ENCODE data around the gene CA14. TPM values are rescaled to one million over a fixed set of nuclear protein-coding genes. Genes with fewer than 3 reads are reported as not detected.
"Not testable (repeated sequence)": the region's sequence is repeated elsewhere in the genome, so short reads cannot be mapped to it uniquely, and the experiment has no call there.

The CA14 gene
- total RNA-seq, 6 donors from 2014 or later = 0.61 to 1.0 (median 0.63) TPM; not detected in 2

DNA sequence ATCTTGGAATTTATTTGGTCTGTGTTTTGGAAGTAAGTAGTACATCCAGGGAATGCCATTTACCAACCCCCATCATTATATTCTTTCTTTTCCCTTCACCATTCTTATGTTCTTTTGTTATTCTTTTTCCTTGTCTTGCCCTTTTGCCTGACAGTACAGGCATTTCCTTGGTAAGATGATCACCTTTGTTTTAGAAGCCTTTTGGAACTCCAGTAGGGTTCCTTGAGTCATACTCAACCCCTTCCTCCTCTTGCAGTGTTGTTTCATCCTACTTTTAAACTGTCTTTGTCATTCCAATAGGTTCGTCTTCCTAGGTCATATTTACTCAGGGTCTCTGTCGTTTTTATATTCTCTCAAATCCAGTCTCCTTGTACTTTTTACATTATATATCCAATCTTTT lies 45.3 kb downstream of the CA14 start:
- DNase-seq (no peak), ATAC-seq (ENCODE audit: low FRiP score in 2 of 2) (no peak)
- Histone ChIP-seq H3K27ac (no peak overlapping the region), H3K27me3 (no peaks in the 10 kb centered on the region), H3K36me3 (peaks cover 2 to 70% (median 24%) of the 10 kb centered on the region in 4 donors), H3K9me3 (no peaks in the 10 kb centered on the region), H3K4me1 (no peaks in the 10 kb centered on the region), H3K4me3 (no peak overlapping the region)
- WGBS, 2 donors = 81 to 86% methylated on average over 2 of the region's 2 CpGs
- TF ChIP-seq, protein P1, sequence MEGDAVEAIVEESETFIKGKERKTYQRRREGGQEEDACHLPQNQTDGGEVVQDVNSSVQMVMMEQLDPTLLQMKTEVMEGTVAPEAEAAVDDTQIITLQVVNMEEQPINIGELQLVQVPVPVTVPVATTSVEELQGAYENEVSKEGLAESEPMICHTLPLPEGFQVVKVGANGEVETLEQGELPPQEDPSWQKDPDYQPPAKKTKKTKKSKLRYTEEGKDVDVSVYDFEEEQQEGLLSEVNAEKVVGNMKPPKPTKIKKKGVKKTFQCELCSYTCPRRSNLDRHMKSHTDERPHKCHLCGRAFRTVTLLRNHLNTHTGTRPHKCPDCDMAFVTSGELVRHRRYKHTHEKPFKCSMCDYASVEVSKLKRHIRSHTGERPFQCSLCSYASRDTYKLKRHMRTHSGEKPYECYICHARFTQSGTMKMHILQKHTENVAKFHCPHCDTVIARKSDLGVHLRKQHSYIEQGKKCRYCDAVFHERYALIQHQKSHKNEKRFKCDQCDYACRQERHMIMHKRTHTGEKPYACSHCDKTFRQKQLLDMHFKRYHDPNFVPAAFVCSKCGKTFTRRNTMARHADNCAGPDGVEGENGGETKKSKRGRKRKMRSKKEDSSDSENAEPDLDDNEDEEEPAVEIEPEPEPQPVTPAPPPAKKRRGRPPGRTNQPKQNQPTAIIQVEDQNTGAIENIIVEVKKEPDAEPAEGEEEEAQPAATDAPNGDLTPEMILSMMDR (IDR thresholded peaks at IDR 0.05) = no peak
- TF ChIP-seq POLR2AphosphoS5 (IDR thresholded peaks at IDR 0.05) (no peak), POLR2A (IDR thresholded peaks at IDR 0.05) (no peak), EP300 (IDR thresholded peaks at IDR 0.05) (no peak)

DNA sequence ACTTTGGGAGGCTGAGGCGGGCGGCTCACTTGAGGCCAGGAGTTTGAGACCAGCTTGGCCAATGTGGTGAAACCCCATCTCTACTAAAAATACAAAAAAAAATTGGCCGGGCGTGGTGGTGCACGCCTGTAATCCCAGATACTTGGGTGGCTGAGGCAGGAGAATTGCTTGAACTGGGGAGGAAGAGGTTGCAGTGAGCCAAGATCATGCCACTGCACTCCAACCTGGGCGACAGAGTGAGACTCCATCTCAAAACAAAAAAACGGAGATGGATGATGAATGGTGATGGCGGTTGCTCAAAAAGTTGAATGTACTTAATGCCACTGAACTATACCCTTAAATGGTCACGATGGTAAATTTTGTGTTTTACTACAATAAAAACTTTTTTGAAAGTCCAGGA lies 51.0 kb downstream of the CA14 start:
- not testable (repeated sequence) for H3K9me3 ChIP-seq; ATAC-seq (ENCODE audit: low FRiP score in 2 of 2); DNase-seq; H3K27ac ChIP-seq; H3K27me3 ChIP-seq; H3K4me3 ChIP-seq; H3K4me1 ChIP-seq
- H3K36me3 ChIP-seq = peaks cover 0 to 24% (median 7%) of the 10 kb centered on the region in 4 donors
- 93 to 96% methylated on average over 9 of the region's 9 CpGs for WGBS, 2 donors

DNA sequence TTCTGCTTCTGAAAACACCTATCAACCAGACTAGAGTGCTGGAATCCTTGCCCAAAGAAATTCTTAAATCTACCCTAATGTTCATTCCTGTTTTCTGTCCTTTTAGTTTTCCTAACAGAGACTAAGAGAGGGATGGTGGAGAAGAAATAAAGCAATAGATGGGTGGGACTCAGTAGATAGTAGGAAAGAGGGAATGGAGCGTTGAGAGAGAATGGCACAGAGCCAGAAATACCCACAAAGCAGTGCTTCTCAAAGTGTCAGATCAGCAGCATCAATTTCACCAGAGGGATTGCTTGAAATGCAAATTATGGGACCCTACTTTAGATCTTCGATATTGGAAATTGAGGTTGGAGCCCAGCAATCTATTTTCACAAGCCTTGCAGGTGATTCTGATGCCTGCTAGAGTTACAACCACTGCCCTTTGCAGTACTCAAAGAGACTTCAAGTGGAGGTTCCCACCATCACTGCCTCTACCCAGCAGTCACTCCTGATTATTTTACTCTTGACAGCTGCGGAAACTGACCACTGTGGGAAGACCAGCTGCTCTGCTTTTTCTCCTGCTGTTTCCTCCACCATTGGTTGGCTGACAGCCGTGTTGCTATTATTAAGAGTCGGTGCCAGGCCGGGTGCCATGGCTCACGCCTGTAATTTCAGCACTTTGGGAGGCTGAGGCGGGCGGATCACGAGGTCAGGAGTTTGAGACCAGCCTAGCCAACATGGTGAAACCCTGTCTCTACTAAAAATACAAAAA lies 52.4 kb downstream of the CA14 start:
- Histone ChIP-seq H3K4me1 (no peaks in the 10 kb centered on the region), H3K36me3 (peaks cover 0 to 21% (median 6%) of the 10 kb centered on the region in 4 donors), H3K27ac (no peak overlapping the region), H3K9me3 (no peaks in the 10 kb centered on the region), H3K4me3 (no peak overlapping the region), H3K27me3 (no peaks in the 10 kb centered on the region)
- TF ChIP-seq, protein P1 (IDR thresholded peaks at IDR 0.05) = no peak
- no peak for DNase-seq
- 54 to 57% methylated on average over 10 of the region's 10 CpGs for WGBS, 2 donors
- no peak for ATAC-seq (ENCODE audit: low FRiP score in 2 of 2)

DNA sequence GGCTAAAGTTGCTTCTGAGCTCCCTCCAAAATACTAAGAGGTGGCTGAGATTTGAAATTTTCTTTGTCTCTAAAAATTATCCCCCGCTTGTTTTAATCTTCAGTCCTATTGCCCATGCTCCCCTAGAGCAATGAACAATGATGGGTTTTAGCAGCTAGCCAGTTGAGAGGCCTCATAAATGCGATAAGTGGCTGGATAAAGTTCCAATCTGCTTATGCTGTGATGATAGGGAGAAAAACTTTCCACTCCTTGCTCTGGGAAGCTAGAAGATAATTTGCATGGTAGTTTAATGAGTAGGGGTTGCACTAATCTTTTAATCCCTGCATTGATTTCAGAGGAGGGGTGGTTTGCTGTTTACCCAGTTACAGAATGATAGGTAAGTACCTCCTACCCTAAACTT lies 54.2 kb downstream of the CA14 start:
- Histone ChIP-seq H3K27me3 (no peaks in the 10 kb centered on the region), H3K4me1 (no peaks in the 10 kb centered on the region), H3K27ac (no peak overlapping the region), H3K36me3 (peaks cover 0 to 15% (median 6%) of the 10 kb centered on the region in 4 donors), H3K4me3 (no peak overlapping the region), H3K9me3 (no peaks in the 10 kb centered on the region)
- no peak for TF ChIP-seq POLR2AphosphoS5 (IDR thresholded peaks at IDR 0.05)
- TF ChIP-seq, protein P1 (IDR thresholded peaks at IDR 0.05) = no peak
- TF ChIP-seq POLR2A (IDR thresholded peaks at IDR 0.05) = no peak
- no peak for TF ChIP-seq EP300 (IDR thresholded peaks at IDR 0.05)
- ATAC-seq (ENCODE audit: low FRiP score in 2 of 2) (no peak), DNase-seq (no peak)
- WGBS, 2 donors = 86 to 95% methylated on average over 2 of the region's 2 CpGs

Small RNA genes within 50 kb of the gene (small RNA-seq; reads per million reads assigned to genes)
- gene RN7SL480P = 0 reads per million in 4 donors
- 0 to 1.2 (median 0.25) reads per million in 4 donors for gene RNU2-17P

Other genes starting within 250 kb of the CA14 start
- 10 to 100 TPM; 22.0 to 44.8 (median 29.8) TPM for gene OTUD7B, start 247.0 kb upstream of the CA14 start, total RNA-seq
- 10 to 100 TPM; 16.3 to 50.3 (median 30.8) TPM for gene VPS45, start 190.0 kb upstream of the CA14 start, total RNA-seq
- gene PLEKHO1, start 107.9 kb upstream of the CA14 start, total RNA-seq = 100 to 1,000 TPM in 1 of 6 donors, 10 to 100 TPM in 5; 27.8 to 111 (median 61.9) TPM
- gene ANP32E, start 21.7 kb upstream of the CA14 start, total RNA-seq = 10 to 100 TPM in 5 of 6 donors, 1 to 10 TPM in 1; 7.7 to 38.8 (median 27.9) TPM
- gene APH1A, start 11.2 kb downstream of the CA14 start, total RNA-seq = 100 to 1,000 TPM in 3 of 6 donors, 10 to 100 TPM in 3; 71.2 to 169 (median 101) TPM
- 10 to 100 TPM in 1 of 6 donors, 1 to 10 TPM in 3, not detected in 2; 3.3 to 13.8 (median 7.3) TPM for gene C1orf54, start 15.0 kb downstream of the CA14 start, total RNA-seq
- gene CIART, start 24.8 kb downstream of the CA14 start, total RNA-seq = 10 to 100 TPM in 1 of 6 donors, 1 to 10 TPM in 5; 2.7 to 14.7 (median 7.5) TPM
- gene MRPS21, start 36.1 kb downstream of the CA14 start, total RNA-seq = 10 to 100 TPM; 24.9 to 51.3 (median 38.3) TPM
- gene PRPF3, start 63.8 kb downstream of the CA14 start, total RNA-seq = 100 to 1,000 TPM in 1 of 6 donors, 10 to 100 TPM in 5; 34.5 to 190 (median 57.3) TPM
- gene RPRD2, start 106.4 kb downstream of the CA14 start, total RNA-seq = 10 to 100 TPM; 14.6 to 29.8 (median 26.3) TPM
- 10 to 100 TPM in 4 of 6 donors, 1 to 10 TPM in 2; 7.1 to 24.1 (median 14.2) TPM for gene TARS2, start 229.6 kb downstream of the CA14 start, total RNA-seq

All from upper lobe of left lung (tissue), 6 donors.